Lung (tissue), 12 donors: ENCODE results near the gene LAMA1. TPM values are rescaled to one million over a fixed set of nuclear protein-coding genes. Genes with fewer than 3 reads are reported as not detected.

Source experiments
- ATAC-seq: fragments of 200-7000 bp; cut with Tn5 transposase; one replicate; pipeline ENCODE4 v1.9.1; 2020; ENCODE audit warnings: moderate number of reproducible peaks; ENCODE audit not compliant: insufficient read depth, low FRiP score
- DNase-seq, 3 donors: peaks; one replicate each; pipeline ENCODE4 v3.0.0-alpha.2; 2013 to 2017
- H3K27ac ChIP-seq, 2 donors: one replicate each; pipeline ENCODE4 v1.5.1; 2013; ENCODE audit warnings: mild to moderate bottlenecking in 2 of 2, moderate library complexity in 2 of 2, control low read depth in 1 of 2, inconsistent platforms in 1 of 2, low read depth in 1 of 2, low read length in 1 of 2
- H3K27me3 ChIP-seq, 3 donors: one replicate each; pipeline ENCODE4 v1.5.1; 2013; ENCODE audit warnings: low read length in 2 of 3; ENCODE audit not compliant: control insufficient read depth in 3 of 3, insufficient read depth in 3 of 3
- H3K36me3 ChIP-seq, 4 donors: one replicate each; pipeline ENCODE4 v1.5.1; 2013; ENCODE audit warnings: low read length in 4 of 4, mild to moderate bottlenecking in 1 of 4, moderate library complexity in 1 of 4; ENCODE audit not compliant: control insufficient read depth in 4 of 4, insufficient read depth in 4 of 4
- H3K4me1 ChIP-seq, 5 donors: one replicate each; pipeline ENCODE4 v1.5.1; 2013; ENCODE audit warnings: low read length in 5 of 5, mild to moderate bottlenecking in 2 of 5, moderate library complexity in 1 of 5; ENCODE audit not compliant: control insufficient read depth in 5 of 5, insufficient read depth in 5 of 5
- H3K4me3 ChIP-seq: one replicate; pipeline ENCODE4 v1.5.1; 2013; ENCODE audit warnings: mild to moderate bottlenecking, control low read depth, moderate library complexity
- H3K9ac ChIP-seq, 2 donors: one replicate each; pipeline ENCODE4 v1.5.1; 2013; ENCODE audit warnings: low read length in 2 of 2, control low read depth in 1 of 2; ENCODE audit not compliant: insufficient read depth in 1 of 2
- H3K9me3 ChIP-seq, 4 donors: one replicate each; pipeline ENCODE4 v1.5.1; 2013; ENCODE audit warnings: low read length in 3 of 4, mild to moderate bottlenecking in 1 of 4, moderate library complexity in 1 of 4; ENCODE audit not compliant: control insufficient read depth in 4 of 4, insufficient read depth in 3 of 4
- WGBS, 2 donors: extraction: QIAGEN DNeasy Blood & Tissue Kit; methylation state at CpG; one replicate each; pipeline ENCODE4 v1.1.7; 2013; 5-methylcytosine and 5-hydroxymethylcytosine counted together
- polyA plus RNA-seq, 2 donors: library from polyadenylated mRNA; stranded (reverse); fragments of 200-250 nt; gene quantifications; one replicate each; pipeline ENCODE4 v1.2.1, GENCODE V29; 2013
- total RNA-seq, 2 donors: library from RNA; depleted of rRNA in 1 of 2; stranded (reverse); fragments of >200 nt in 1 of 2; gene quantifications; one replicate each; pipeline ENCODE4 v1.2.1, GENCODE V29; 2014 to 2021
- TF ChIP-seq, protein P1 (sequence below): IDR thresholded peaks from 2 replicates; pipeline ENCODE4 v1.5.1; 2012; ENCODE audit warnings: mild to moderate bottlenecking; ENCODE audit errors: control extremely low read depth, extremely low read depth
- donor health status: control.
- donor health status: control.
- donor health status: Bipolar disorder and iron deficiency.
- donor health status: healthy.
- donor health status: DM: yes; HTN: yes; CAD: no.

The LAMA1 gene
- total and polyA plus RNA-seq, 4 donors, result 0.66 to 2.8 (median 1.7) TPM

- ATAC-seq, result no peak
- DNase-seq, result no peak
- WGBS, 2 donors, result 83 to 84% methylated on average over 8 of the region's 8 CpGs
Measured at GRCh38 chr18:7072593-7072992, 45.0 kb downstream of the LAMA1 start.

GRCh38 chr18:7071600-7071999 is 46.0 kb downstream of the LAMA1 start:
- WGBS, 2 donors, result 68 to 80% methylated on average over 2 of the region's 2 CpGs
- no peaks in the 10 kb centered on the region for H3K36me3 ChIP-seq
- TF ChIP-seq, protein P1, sequence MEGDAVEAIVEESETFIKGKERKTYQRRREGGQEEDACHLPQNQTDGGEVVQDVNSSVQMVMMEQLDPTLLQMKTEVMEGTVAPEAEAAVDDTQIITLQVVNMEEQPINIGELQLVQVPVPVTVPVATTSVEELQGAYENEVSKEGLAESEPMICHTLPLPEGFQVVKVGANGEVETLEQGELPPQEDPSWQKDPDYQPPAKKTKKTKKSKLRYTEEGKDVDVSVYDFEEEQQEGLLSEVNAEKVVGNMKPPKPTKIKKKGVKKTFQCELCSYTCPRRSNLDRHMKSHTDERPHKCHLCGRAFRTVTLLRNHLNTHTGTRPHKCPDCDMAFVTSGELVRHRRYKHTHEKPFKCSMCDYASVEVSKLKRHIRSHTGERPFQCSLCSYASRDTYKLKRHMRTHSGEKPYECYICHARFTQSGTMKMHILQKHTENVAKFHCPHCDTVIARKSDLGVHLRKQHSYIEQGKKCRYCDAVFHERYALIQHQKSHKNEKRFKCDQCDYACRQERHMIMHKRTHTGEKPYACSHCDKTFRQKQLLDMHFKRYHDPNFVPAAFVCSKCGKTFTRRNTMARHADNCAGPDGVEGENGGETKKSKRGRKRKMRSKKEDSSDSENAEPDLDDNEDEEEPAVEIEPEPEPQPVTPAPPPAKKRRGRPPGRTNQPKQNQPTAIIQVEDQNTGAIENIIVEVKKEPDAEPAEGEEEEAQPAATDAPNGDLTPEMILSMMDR, result no peak
- H3K27me3 ChIP-seq, result no peaks in the 10 kb centered on the region
- no peak for DNase-seq
- no peak for ATAC-seq
- no peak overlapping the region for H3K9ac ChIP-seq
- H3K4me1 ChIP-seq, result peaks cover 0 to 6% (median 0%) of the 10 kb centered on the region in 5 donors
- H3K4me3 ChIP-seq, result no peak overlapping the region
- H3K27ac ChIP-seq, result no peak overlapping the region
- H3K9me3 ChIP-seq, result peaks cover 0 to 5% (median 0%) of the 10 kb centered on the region in 4 donors

More at GRCh38 chr18:7072593-7072992, 45.0 kb downstream of the LAMA1 start:
- Histone ChIP-seq H3K9ac (no peak overlapping the region), H3K4me1 (peaks cover 0 to under 1% (median 0%) of the 10 kb centered on the region in 5 donors), H3K9me3 (peaks cover 0 to 5% (median 0%) of the 10 kb centered on the region in 4 donors), H3K27ac (no peak overlapping the region), H3K4me3 (no peak overlapping the region), H3K36me3 (no peaks in the 10 kb centered on the region), H3K27me3 (no peaks in the 10 kb centered on the region)
- TF ChIP-seq, protein P1, result no peak

GRCh38 chr18:7070466-7070865 is 47.1 kb downstream of the LAMA1 start:
- ATAC-seq (no peak), DNase-seq (no peak)
- no peaks in the 10 kb centered on the region for H3K27me3 ChIP-seq
- TF ChIP-seq, protein P1, result no peak
- no peak overlapping the region for H3K9ac ChIP-seq
- H3K27ac ChIP-seq, result no peak overlapping the region
- peaks cover 0 to 6% (median 0%) of the 10 kb centered on the region in 5 donors for H3K4me1 ChIP-seq
- no peaks in the 10 kb centered on the region for H3K36me3 ChIP-seq
- WGBS, 2 donors, result 85 to 89% methylated on average over 2 of the region's 2 CpGs
- no peak overlapping the region for H3K4me3 ChIP-seq
- H3K9me3 ChIP-seq, result peaks cover 0 to 5% (median 0%) of the 10 kb centered on the region in 4 donors
